Measurements from ENCODE around the gene RAX2.

DNA sequence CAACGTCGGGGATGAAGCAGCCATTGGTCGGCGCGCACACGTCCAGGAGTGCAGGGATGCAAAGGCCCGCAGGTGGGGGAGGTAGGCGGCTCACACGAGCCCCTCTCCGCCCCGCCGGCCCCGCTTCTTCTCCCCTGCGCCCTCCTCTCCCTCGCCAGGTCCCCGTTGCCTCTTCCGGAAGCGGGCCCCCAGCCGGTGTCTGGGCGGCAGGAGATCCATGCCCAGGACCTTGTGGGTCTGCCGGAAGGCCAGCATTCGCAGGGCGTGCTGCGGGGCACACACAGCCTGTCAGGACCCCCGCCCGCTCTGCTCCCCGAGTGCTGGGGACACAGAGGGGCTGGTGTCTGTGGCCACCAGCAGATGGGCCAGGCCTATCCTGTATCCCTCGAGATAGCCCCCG is 33.8 kb upstream of the RAX2 start:
- TF ChIP-seq TAF1 (IDR thresholded peaks at IDR 0.05; ENCODE audit: borderline replicate concordance, low read depth, low read length) (no peak), JUND (IDR thresholded peaks at IDR 0.05) (no peak), RAD21 (IDR thresholded peaks at IDR 0.05; ENCODE audit: low read length) (no peak), YY1 (IDR thresholded peaks at IDR 0.05; ENCODE audit: low read depth) (no peak), EZH2phosphoT487 (IDR thresholded peaks at IDR 0.05; ENCODE audit: borderline replicate concordance, low read depth) (no peak), NFIC (IDR thresholded peaks at IDR 0.05; ENCODE audit: borderline replicate concordance) (no peak)
- TF ChIP-seq, protein P1, sequence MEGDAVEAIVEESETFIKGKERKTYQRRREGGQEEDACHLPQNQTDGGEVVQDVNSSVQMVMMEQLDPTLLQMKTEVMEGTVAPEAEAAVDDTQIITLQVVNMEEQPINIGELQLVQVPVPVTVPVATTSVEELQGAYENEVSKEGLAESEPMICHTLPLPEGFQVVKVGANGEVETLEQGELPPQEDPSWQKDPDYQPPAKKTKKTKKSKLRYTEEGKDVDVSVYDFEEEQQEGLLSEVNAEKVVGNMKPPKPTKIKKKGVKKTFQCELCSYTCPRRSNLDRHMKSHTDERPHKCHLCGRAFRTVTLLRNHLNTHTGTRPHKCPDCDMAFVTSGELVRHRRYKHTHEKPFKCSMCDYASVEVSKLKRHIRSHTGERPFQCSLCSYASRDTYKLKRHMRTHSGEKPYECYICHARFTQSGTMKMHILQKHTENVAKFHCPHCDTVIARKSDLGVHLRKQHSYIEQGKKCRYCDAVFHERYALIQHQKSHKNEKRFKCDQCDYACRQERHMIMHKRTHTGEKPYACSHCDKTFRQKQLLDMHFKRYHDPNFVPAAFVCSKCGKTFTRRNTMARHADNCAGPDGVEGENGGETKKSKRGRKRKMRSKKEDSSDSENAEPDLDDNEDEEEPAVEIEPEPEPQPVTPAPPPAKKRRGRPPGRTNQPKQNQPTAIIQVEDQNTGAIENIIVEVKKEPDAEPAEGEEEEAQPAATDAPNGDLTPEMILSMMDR (IDR thresholded peaks at IDR 0.05): no peak
